HG03575 (cell line): ENCODE measurements around the gene CPA2.

Source experiments
- ATAC-seq: cut with Tn5 transposase; IDR thresholded peaks from one replicate; pipeline ENCODE4 v1.9.1; 2021; ENCODE audit not compliant: unreplicated experiment, insufficient number of reproducible peaks, low FRiP score; ENCODE audit errors: extremely low read depth

CPA2 gene

DNA sequence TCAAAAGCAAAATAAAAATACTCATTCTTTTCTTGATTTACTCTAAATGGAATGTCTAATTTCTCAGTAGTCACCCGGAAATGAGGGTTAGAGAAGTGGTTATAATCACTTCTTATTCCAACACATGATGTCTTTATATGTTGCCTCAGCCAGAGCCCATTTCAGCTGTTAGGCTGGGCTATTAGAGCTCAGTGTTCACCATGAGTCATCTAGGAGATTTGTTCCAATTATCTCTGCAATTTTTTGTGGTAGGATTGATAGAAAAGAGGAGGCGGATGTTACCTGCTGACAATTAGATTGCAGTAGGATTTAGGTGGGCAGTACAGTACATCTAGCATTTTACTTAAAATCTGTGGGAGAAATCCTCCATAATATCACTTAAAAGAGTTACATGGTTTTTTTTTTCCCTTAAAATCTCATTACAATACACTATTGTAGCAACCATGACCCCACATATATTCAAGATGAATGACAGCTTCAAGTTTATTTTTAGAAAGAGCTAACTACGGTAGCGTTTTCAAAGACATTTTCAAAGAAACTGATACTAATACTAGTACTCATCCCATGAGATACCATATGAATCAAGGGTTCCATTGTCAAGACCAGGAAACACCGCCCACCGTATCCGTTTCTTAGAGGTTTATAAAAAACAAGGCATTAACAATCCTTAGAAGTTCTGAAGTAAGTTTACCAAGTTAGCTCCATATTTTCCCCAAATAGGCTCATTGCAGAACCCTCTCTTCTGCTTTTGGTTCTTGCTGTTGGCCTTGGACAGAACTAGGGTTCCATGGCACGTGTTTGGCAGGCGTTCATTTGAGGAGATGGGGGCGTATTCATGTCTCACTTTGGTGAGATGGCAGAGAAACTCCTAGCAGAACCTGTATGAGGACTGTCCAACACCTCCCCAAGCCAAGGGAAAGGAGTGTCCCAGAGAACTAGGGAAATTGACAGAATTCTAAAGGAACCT, 10.4 kb downstream of the CPA2 start:
- no peak for ATAC-seq

DNA sequence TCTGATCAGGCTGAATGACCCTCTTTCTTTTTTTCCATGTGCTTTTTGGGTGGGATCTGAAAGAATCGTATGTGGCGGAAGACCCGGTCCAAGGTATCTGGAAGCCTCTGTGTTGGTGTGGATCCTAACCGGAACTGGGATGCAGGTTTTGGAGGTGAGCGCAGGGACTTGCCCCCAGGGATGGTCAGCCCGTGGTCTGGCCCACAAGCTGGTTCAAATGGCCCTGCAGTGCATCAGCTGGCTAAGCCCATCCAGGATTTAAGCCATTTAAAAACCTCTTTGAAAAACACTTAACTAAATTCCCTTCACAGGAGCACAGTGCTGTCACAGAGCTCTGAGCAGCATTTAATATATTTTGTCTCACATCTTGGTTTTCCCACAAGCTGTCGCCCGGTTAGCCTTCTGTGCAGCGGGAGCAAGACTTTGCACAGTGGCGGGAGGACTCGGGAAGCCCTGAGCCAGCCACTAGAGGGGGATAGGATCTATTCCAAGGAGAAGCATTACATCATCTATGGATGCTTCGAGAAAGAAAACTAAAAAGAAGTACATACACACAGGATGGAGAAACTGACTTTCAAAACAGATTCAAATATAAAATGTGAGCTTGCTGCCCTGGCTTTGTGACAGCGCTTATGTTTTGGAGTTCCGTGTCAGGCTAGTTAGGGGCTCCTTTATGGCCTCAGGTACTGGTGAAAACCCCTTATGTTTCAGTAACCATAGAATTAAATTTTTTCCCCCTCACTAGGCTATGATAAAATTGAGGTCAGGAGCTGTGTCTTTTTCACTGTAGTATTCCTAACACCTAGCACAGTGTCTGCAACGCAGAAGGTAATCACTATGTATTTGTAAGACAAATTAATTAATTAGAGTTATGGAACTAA, 11.3 kb downstream of the CPA2 start:
- no peak for ATAC-seq

DNA sequence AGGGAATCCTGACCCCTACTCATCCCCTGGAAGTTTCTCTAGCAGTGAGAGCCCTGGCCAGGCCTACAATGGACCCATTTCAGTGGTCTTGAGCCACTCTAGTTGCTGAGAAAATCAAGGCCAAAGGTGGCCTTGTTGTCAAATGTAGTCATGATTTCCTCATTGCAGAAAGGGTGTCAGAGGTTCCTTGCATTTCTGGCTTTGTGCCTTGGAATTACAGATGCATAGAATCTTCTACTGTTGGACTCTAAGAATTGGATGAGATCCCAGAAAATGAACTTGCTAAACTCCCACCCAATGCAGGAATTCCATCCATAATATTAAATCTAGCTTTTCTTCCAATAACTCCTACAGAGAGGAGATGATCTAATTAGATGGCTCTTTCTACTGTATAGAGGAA, 12.2 kb downstream of the CPA2 start:
- no peak for ATAC-seq

DNA sequence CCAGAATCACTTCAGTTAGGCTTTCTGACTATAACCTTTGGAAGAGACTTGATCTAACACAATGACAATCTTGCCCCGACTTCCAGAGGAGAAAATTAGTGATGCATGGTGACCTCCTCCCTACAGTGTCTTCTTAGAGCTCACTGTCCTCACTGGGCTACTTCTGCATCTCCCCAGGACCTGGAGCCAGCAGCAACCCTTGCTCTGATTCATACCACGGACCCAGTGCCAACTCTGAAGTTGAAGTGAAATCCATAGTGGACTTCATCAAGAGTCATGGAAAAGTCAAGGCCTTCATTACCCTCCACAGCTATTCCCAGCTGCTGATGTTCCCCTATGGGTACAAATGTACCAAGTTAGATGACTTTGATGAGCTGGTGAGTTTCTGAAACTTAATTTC, 12.6 kb downstream of the CPA2 start:
- ATAC-seq = no peak

DNA sequence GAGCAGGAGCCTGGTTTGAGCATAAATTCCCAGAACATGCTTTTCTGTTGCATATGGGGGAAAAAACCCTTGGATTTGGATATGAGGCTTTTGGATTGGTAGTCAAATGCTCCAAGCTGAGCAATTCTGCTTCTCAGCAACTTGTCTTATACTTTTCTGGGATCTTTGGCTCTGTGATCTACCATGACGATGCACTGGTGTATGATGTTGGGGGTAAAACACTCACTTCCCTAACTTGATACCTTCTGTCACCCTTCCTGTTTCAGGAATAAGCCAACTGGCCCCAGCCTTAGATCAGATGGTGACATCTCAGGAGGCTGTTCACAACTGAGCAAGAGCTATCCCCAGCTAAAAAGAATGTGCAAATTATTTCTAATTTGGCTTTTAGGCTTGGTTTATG, 13.2 kb downstream of the CPA2 start:
- ATAC-seq = no peak

DNA sequence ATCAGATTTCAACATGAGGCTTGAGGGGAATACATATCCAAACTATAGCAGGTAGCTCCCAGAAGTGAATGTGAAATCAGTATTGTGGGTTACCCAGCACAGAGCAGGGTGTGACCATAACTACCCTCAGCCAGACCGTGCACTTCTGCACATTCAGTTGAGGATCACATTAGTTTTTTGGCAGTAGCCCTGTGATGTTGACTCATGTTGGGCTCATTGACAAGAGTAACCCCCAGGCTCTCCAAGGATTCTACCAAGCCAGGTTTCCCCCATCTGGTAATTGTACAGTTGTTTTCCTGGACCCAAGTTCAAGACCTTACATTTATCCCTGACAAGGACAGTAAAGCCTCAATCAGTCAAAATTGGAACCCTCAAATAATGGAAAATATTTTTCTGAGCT, 14.6 kb downstream of the CPA2 start:
- ATAC-seq = no peak

DNA sequence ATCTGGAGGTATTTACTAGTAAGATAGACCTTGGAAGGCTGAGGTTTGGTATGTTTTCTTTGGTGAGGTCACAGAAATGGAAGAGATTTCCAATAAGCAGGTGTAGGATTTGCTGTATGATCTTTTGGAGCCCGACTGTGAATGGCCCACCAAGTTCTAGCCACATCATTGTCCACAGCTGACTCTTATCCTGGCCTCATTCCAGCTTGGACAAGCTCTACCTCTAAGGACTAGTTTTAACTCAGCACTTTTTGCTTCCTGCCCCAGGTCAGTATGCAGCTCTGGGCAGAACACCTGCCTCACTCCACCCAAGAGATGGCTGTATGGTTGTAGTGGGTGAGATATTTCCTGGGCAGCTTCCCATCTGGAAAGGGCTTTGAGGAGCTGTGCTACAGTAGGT, 20.2 kb downstream of the CPA2 start:
- ATAC-seq = no peak

DNA sequence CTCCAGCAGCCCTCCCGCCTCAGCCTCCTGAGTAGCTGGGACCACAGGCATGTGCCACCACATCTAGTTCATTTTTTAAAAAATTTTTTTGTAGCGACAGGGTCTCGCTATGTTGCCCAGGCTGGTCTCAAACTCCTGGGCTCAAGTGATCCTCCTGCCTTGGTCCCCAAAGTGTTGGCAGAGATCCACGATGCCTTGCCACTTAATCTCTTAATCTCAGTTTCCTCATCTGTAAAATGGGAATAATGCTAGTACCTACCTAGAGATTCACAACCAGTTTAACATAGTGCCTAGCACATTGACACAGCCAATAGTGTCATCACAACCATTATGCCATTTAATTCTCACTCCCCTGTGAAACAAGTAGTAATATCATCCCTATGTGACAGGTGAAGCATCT, 21.5 kb downstream of the CPA2 start:
- ATAC-seq = no peak

DNA sequence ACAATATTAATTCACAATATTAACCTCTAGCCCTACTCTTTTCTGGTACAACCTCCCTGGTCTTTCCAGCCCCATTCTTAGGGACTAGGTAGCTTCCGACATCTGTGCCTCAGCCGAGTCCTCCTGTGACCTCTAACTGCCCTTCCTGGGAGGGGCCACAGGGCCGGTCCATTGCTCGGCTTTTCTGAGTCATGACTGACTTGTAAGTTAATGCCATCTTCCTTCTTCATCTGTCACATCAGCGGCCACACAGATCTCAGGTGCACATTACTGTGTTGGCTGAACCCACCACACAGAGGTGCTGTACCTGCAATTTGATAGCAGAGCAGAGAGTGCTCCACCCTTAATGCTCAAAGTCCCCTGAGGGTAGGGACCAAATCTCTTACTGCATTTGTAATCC, 22.2 kb downstream of the CPA2 start:
- ATAC-seq = no peak

DNA sequence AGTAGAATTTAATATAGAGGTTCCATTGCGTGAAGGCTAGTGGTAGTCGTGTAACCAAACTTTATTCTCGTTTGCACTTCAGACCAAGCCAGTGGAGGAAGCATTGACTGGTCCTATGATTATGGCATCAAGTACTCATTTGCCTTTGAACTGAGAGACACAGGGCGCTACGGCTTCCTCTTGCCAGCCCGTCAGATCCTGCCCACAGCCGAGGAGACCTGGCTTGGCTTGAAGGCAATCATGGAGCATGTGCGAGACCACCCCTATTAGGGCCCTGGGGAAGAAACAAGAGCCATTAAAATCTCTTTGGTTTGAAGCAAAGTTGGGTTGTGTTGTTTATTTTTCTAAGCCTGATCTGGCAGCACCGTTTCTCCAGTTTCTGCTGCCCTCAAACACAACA, 22.8 kb downstream of the CPA2 start:
- no peak for ATAC-seq

DNA sequence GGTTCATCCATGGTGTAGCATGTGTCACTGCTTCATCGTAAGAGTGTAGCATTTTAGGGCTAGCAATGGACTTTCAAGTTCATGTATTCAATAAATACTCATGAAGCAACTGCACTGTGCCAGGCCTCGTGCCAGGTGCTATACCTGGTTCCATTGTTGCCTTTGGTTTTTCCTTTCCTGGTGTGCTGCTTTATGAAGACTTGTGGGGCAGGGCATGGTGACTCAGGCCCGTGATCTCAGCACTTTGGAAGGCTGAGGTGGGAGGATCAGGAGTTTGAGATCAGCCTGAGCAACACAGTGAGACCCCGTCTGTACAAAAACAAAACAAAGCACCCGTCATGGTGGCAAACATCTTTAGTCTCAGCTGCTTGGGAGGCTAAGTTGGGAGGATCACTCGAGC, 24.1 kb downstream of the CPA2 start:
- ATAC-seq = no peak

DNA sequence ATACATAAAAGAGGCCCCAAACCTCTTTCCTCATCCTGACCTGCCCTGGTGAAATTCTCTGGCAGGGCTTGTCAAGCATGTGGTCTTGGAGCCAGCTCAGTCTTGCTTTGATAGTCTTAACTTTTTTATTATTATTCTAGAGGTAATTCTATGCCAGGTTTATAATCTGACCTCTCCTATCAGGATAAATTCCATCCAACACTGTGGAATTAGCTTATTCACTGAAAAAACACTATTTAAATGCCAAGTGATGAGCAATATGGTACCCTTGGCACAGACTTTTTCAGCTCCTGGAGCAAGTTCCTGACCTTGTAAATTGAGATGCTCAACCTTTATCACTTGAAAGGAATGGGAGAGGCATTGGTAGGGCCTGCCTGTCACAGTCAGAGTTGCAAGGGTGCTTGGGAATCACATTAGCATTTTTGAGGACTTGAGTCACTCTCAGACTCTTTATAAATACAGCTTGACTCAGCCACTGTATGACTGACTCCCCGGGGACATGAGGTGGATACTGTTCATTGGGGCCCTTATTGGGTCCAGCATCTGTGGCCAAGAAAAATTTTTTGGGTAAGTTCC, 26.1 kb downstream of the CPA2 start, which contains the start of gene CPA4:
Gene CPA4 (plus strand): TSS at position 480 of the 576 bp plus-strand sequence. CDS start 20 bp downstream, at position 500.
- ATAC-seq = no peak

DNA sequence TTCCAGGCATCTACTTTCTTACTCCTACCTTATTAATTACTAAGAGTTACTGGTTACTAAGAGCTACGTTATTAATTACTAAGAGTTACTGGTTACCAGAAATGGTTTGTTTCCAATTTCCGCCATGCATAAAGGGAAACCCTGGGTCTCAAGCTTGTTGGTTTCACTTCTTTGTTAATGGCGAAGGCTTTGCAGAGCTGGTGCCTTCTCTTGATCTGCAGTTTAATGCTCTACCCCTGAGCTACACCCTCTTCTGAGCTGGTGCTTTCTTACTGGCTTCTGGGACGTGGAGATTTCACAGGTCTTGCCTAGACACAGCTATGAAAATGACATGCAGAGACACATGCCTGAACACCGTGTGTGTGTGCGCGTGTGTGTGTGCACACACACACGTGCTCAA, 26.9 kb downstream of the CPA2 start:
- ATAC-seq = no peak

DNA sequence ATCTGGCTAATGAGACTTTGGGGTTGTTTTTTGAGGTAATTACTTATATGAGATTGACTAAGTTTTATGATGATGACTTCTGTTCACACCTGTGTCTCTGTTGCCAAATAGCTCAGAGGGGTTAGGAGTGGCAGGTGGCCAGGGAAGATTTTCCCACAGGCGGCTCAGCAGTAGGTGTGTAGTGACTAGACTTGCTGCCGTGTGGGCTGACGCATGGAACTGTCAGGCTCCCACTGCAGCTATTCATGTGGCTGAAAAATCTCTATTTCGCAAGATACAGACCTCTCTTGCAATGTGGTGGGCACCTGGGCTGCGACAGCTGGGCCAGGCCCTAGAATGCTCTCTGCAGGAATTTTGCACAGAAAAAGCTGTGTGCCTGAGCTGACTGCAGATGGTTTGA, 27.7 kb downstream of the CPA2 start:
- ATAC-seq = no peak

DNA sequence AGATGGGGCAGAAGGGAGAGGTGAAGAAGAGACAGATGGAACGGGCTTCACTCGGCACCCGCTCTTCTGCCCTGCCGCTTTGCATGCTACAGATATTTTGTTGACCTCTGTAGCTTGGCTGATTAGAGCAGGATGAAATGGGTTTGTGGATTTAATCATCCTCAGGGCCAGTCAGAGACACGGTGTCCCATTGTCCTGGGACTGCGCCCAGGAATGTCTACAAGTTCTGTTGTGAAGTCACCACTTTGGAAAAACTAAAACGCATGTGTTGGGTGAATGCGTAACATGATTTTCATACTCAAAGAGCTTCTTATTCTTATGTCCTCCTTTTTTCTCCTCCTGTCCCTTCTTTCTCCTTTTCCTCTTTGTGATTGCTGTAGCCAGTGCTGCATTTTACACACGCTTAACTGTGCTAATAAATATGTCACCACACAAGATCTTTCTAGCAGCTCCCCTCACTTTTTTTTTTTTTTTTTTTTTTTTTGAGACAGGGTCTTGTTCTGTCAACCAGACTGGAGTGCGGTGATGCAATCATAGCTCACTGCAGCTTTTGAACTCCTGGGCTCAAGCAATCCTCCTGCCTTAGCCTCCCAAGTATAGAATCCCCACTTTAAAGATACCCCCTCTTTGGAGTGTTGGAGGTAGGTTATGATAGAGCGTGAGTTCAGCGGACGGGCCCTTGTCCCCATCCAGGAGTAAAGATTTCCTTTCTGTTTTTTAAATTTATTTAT, 29.7 kb downstream of the CPA2 start:
- ATAC-seq = no peak

DNA sequence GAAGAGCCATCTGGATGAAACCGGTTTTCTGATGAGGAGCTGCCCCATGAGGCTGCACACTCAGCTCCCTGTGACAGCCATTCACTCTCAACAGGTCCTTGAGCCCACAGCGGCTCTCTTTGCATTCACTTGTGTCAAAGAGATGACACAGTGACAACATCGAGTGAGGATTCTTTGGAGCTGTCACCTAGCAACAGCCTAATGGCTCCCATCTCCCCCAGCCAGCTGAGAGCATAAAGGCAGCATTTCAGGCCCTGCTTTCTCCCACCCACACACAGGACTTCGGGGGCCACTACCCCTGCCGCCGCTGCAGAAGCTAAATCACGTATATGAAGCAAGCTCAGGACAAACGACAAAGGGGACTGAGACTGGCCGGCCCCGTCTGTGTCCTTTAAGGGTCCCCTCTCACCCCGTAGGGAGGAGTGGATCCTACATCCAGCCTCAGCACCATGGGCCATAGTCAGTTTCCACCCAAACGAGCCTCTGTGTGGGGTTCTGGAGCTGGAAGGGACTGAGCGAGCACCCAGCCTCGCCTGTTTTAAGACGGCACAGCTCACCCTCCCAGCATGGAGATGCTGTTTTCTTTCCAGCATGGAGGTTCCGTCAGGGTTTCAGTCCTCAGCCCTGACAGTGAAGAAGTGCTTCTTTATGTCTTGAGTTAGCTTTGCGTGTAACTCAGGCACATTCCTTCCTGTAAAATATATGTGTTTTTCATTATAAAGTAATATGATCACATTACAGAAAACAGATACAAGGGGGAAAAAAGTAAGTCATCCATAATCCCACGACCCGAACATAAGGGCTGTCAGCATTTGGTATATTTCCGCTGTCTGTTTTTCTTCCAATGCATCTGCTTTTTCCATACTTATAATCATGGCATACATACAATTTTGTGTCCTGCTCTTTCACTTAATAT, 31.2 kb downstream of the CPA2 start:
- no peak for ATAC-seq

DNA sequence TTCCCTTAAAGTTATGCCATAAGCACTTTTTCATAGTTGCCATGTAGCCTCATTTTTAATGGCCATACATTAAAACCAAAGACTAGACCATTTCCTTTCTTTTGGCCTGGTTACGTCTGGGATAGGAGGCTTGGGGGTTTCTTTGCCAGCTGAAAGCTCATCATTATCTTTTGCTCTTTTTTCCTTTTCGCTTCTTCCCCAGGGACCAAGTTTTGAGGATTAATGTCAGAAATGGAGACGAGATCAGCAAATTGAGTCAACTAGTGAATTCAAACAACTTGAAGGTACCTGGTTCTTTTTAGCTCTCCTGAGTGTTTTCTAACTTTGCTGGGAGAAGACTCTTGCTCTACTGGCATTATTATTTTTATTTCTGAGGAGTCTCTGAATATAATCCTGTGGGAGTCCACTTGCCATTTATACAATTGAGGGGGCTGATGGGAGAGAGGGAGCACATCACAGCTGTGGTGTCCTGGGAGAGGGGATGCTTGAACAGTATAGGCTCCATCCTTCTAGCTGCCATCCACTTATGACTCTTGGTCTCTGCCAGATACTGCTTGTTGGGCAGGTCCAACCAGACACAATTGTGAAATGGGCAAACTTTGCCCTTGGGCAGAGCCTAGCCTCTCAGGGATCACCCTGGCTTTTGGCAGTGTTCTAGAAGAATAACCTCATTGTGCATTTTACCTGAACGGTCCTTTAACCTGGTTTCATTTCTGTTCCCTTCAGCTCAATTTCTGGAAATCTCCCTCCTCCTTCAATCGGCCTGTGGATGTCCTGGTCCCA, 32.1 kb downstream of the CPA2 start:
- no peak for ATAC-seq
